Testis (tissue), 3 donors: Measurements from ENCODE around the gene OR6C65. TPM values are rescaled to one million over a fixed set of nuclear protein-coding genes. Genes with fewer than 3 reads are reported as not detected.
"Not testable (repeated sequence)": the region's sequence is repeated elsewhere in the genome, so short reads cannot be mapped to it uniquely, and the experiment has no call there.

Source experiments
- DNase-seq: peaks from one replicate; pipeline ENCODE4 v3.0.0-alpha.2; 2019
- H3K27ac ChIP-seq, 2 donors: fragments of 200-600 bp; sonication (generic); one replicate each; pipeline ENCODE4 v1.5.1; 2019
- H3K27me3 ChIP-seq: fragments of 200-600 bp; sonication (generic); one replicate; pipeline ENCODE4 v1.5.1; 2019
- H3K36me3 ChIP-seq: fragments of 200-600 bp; sonication (generic); one replicate; pipeline ENCODE4 v1.5.1; 2017; ENCODE audit warnings: low read depth; ENCODE audit errors: missing control alignments
- H3K4me1 ChIP-seq: fragments of 200-600 bp; sonication (generic); one replicate; pipeline ENCODE4 v1.5.1; 2019
- H3K4me3 ChIP-seq, 2 donors: fragments of 200-600 bp; sonication (generic); one replicate each; pipeline ENCODE4 v1.5.1; 2017 to 2019
- H3K9me3 ChIP-seq: fragments of 200-600 bp; sonication (generic); one replicate; pipeline ENCODE4 v1.5.1; 2017
- CTCF ChIP-seq, 3 experiments: fragments of 450-650 bp in 2 of 3; fragments of 200-600 bp in 1 of 3; sonication (generic) in 1 of 3; IDR thresholded peaks; one replicate each; pipeline ENCODE4 v1.5.1; 2016 to 2019; ENCODE audit warnings: antibody characterized with exemption in 3 of 3, mild to moderate bottlenecking in 2 of 3, moderate library complexity in 1 of 3
- POLR2A ChIP-seq: fragments of 450-650 bp; IDR thresholded peaks from one replicate; pipeline ENCODE4 v1.6.1; 2017; ENCODE audit warnings: antibody characterized with exemption, mild to moderate bottlenecking, moderate library complexity
- WGBS, 2 donors: methylation state at CpG; one replicate each; pipeline ENCODE4 v1.1.5; 2018; 5-methylcytosine and 5-hydroxymethylcytosine counted together
- intact Hi-C: fragments of 100-400 bp; cut with DNase I; formaldehyde crosslinking; loops from one replicate; pipeline ENCODE4 v1.15.1; 2023; ENCODE audit warnings: low total_unique reads
- polyA plus RNA-seq: library from polyadenylated mRNA; stranded (reverse); fragments of 350-450 nt; fragmentation: Illumina TruSeq; extraction: RNeasy Lipid Tissue Mini Kit (QIAGEN cat#74804); gene quantifications from one replicate; pipeline ENCODE4 v1.2.3, GENCODE V29; 2014; ENCODE audit warnings: low read depth, low replicate concordance; ENCODE audit not compliant: insufficient read depth
- total RNA-seq, 2 donors: library from RNA; depleted of rRNA; stranded (reverse); fragments of >200 nt; gene quantifications; one replicate each; pipeline ENCODE4 v1.2.3, GENCODE V29; 2016

The OR6C65 gene
- total and polyA plus RNA-seq, 3 donors from 2014 or later, result not detected

GRCh38 chr12:55414889-55415288 lies 14.6 kb downstream of the OR6C65 start:
- H3K27ac ChIP-seq, H3K9me3 ChIP-seq, H3K27me3 ChIP-seq, H3K4me1 ChIP-seq, intact Hi-C loops, H3K36me3 ChIP-seq, DNase-seq, H3K4me3 ChIP-seq: not testable (repeated sequence)
- 15 to 16% methylated on average over 7 to 8 of the region's 34 CpGs for WGBS, 2 donors

- Histone ChIP-seq H3K4me1 (no peaks in the 10 kb centered on the region), H3K4me3 (no peak overlapping the region), H3K36me3 (no peaks in the 10 kb centered on the region), H3K27me3 (no peaks in the 10 kb centered on the region), H3K9me3 (no peaks in the 10 kb centered on the region), H3K27ac (no peak overlapping the region)
- intact Hi-C loops, result no loop called here
- TF ChIP-seq POLR2A (no peak), CTCF (IDR thresholded peaks at IDR 0.05) (no peak)
- no peak for DNase-seq
- 88 to 94% methylated on average over 1 of the region's 1 CpG for WGBS, 2 donors
Observed at GRCh38 chr12:55416961-55417360, 16.6 kb downstream of the OR6C65 start.

- TF ChIP-seq CTCF (IDR thresholded peaks at IDR 0.05) (no peak), POLR2A (no peak)
- no peaks in the 10 kb centered on the region for H3K9me3 ChIP-seq
- intact Hi-C loops, result no loop called here
- no peak for DNase-seq
- H3K27me3 ChIP-seq, result no peaks in the 10 kb centered on the region
- 88 to 100% methylated on average over 2 of the region's 2 CpGs for WGBS, 2 donors
- H3K4me1 ChIP-seq, result no peaks in the 10 kb centered on the region
- no peak overlapping the region for H3K4me3 ChIP-seq
- H3K27ac ChIP-seq, result no peak overlapping the region
- no peaks in the 10 kb centered on the region for H3K36me3 ChIP-seq
Observed at GRCh38 chr12:55420307-55420962, 20.1 kb downstream of the OR6C65 start.

GRCh38 chr12:55425954-55426353 lies 25.6 kb downstream of the OR6C65 start, which contains the start of gene OR6C76:
Gene OR6C76, plus strand, starts transcription at chr12:55426254. Its CDS starts 0 bp downstream, at chr12:55426254.
- Histone ChIP-seq H3K27ac (no peak within 1 kb of the TSS), H3K4me3 (no peak within 1 kb of the TSS), H3K9me3 (no peaks in the 10 kb centered on the region), H3K27me3 (no peaks in the 10 kb centered on the region), H3K36me3 (no peaks in the 10 kb centered on the region), H3K4me1 (no peaks in the 10 kb centered on the region)
- 90% methylated on average over 4 of the region's 4 CpGs for WGBS, 2 donors
- intact Hi-C loops, result no loop called here
- DNase-seq, result no peak
- TF ChIP-seq CTCF (IDR thresholded peaks at IDR 0.05), result no peak
- no peak for TF ChIP-seq POLR2A

- Histone ChIP-seq H3K27ac (no peak overlapping the region), H3K27me3 (no peaks in the 10 kb centered on the region)
- intact Hi-C loops, result no loop called here
Observed at GRCh38 chr12:55428331-55429243, 28.3 kb downstream of the OR6C65 start.

GRCh38 chr12:55441233-55441632 lies 40.9 kb downstream of the OR6C65 start:
- H3K9me3 ChIP-seq, H3K36me3 ChIP-seq, H3K27me3 ChIP-seq, H3K4me1 ChIP-seq, intact Hi-C loops, H3K27ac ChIP-seq, DNase-seq, H3K4me3 ChIP-seq: not testable (repeated sequence)
- 80 to 82% methylated on average over 5 of the region's 5 CpGs for WGBS, 2 donors

More at GRCh38 chr12:55428331-55429243, 28.3 kb downstream of the OR6C65 start:
- H3K4me3 ChIP-seq, result no peak overlapping the region
- no peaks in the 10 kb centered on the region for H3K4me1 ChIP-seq
- DNase-seq, result no peak
- H3K9me3 ChIP-seq, result no peaks in the 10 kb centered on the region
- H3K36me3 ChIP-seq, result no peaks in the 10 kb centered on the region
- TF ChIP-seq CTCF (IDR thresholded peaks at IDR 0.05) (no peak), POLR2A (no peak)
- WGBS, 2 donors, result 27% methylated on average over 1 of the region's 1 CpG
